HepG2 (cell line): ENCODE data around the gene ITGB7. TPM values are rescaled to one million over a fixed set of nuclear protein-coding genes. Genes with fewer than 3 reads are reported as not detected.

ENCODE experiments used
- ARNTL ChIP-seq: sonication (generic); formaldehyde crosslinking; IDR thresholded peaks from 2 replicates; pipeline ENCODE4 v1.4.0; 2020; ENCODE audit warnings: mild to moderate bottlenecking, missing genetic modification reagents
- BORCS8-MEF2B ChIP-seq: sonication (generic); formaldehyde crosslinking; IDR thresholded peaks from 2 replicates; pipeline ENCODE4 v1.8.0; 2022; ENCODE audit warnings: mild to moderate bottlenecking, missing genetic modification reagents
- CSRNP1 ChIP-seq: sonication (generic); formaldehyde crosslinking; IDR thresholded peaks from 2 replicates; pipeline ENCODE4 v1.8.1; 2023; ENCODE audit warnings: mild to moderate bottlenecking, missing genetic modification reagents
- DRAP1 ChIP-seq: IDR thresholded peaks from 2 replicates; pipeline ENCODE4 v1.6.1; 2016; ENCODE audit warnings: missing genetic modification reagents, missing compliant biosample characterization
- IRF1 ChIP-seq: sonication (generic); formaldehyde crosslinking; IDR thresholded peaks from 2 replicates; pipeline ENCODE4 v1.4.0; 2020; ENCODE audit warnings: low read depth, mild to moderate bottlenecking, missing genetic modification reagents
- KLF12 ChIP-seq: sonication (generic); formaldehyde crosslinking; IDR thresholded peaks from 2 replicates; pipeline ENCODE4 v1.4.0; 2020; ENCODE audit warnings: missing genetic modification reagents, borderline replicate concordance
- MATR3 ChIP-seq: sonication (generic); formaldehyde crosslinking; IDR thresholded peaks from 2 replicates; pipeline ENCODE4 v1.4.0; 2020; ENCODE audit warnings: missing genetic modification reagents
- MAZ ChIP-seq, 2 experiments: sonication (generic) in 1 of 2; formaldehyde crosslinking in 1 of 2; IDR thresholded peaks; 2 replicates each; pipeline versions ENCODE4 v1.5.0 to v1.6.1; 2012 to 2020; ENCODE audit warnings: low read depth in 2 of 2, mild to moderate bottlenecking in 2 of 2, borderline replicate concordance in 1 of 2, improper control_type of control experiment in 1 of 2, low read length in 1 of 2, missing genetic modification reagents in 1 of 2, moderate library complexity in 1 of 2
- MEIS2 ChIP-seq: sonication (generic); formaldehyde crosslinking; IDR thresholded peaks from 2 replicates; pipeline ENCODE4 v1.9.0; 2021; ENCODE audit warnings: mild to moderate bottlenecking, missing genetic modification reagents
- NR0B2 ChIP-seq: sonication (generic); formaldehyde crosslinking; IDR thresholded peaks from 2 replicates; pipeline ENCODE4 v1.4.0; 2020; ENCODE audit warnings: mild to moderate bottlenecking, missing genetic modification reagents
- REL ChIP-seq: sonication (generic); formaldehyde crosslinking; conservative IDR thresholded peaks from 2 replicates; pipeline ENCODE4 v1.8.0; 2022; ENCODE audit warnings: mild to moderate bottlenecking, missing genetic modification reagents, moderate library complexity
- RFX3 ChIP-seq: IDR thresholded peaks from 2 replicates; pipeline ENCODE4 v1.6.1; 2016; ENCODE audit warnings: missing biosample characterization, missing genetic modification reagents
- TBP ChIP-seq: sonication (generic); formaldehyde crosslinking; IDR thresholded peaks from 2 replicates; pipeline ENCODE4 v1.5.0; 2020; ENCODE audit warnings: missing genetic modification reagents
- ZKSCAN8 ChIP-seq: IDR thresholded peaks from 2 replicates; pipeline ENCODE4 v1.6.1; 2016; ENCODE audit warnings: borderline replicate concordance, missing genetic modification reagents, missing compliant biosample characterization
- ZNF343 ChIP-seq: sonication (generic); formaldehyde crosslinking; IDR thresholded peaks from 2 replicates; pipeline ENCODE4 v1.4.0; 2020; ENCODE audit warnings: mild to moderate bottlenecking, missing genetic modification reagents
- ZNF468 ChIP-seq: sonication (generic); formaldehyde crosslinking; IDR thresholded peaks from 2 replicates; pipeline ENCODE4 v1.8.0; 2022; ENCODE audit warnings: mild to moderate bottlenecking, moderate library complexity, missing genetic modification reagents
- ZNF710 ChIP-seq: sonication (generic); formaldehyde crosslinking; IDR thresholded peaks from 2 replicates; pipeline ENCODE4 v1.5.0; 2020; ENCODE audit warnings: mild to moderate bottlenecking, missing genetic modification reagents, borderline replicate concordance
- ZNF761 ChIP-seq: sonication (generic); formaldehyde crosslinking; conservative IDR thresholded peaks from 2 replicates; pipeline ENCODE4 v1.4.0; 2020; ENCODE audit warnings: mild to moderate bottlenecking, missing genetic modification reagents
- ZNF775 ChIP-seq: sonication (generic); formaldehyde crosslinking; IDR thresholded peaks from 2 replicates; pipeline ENCODE4 v1.4.0; 2020; ENCODE audit warnings: missing genetic modification reagents, mild to moderate bottlenecking, moderate library complexity, borderline replicate concordance
- ZNF782 ChIP-seq: sonication (generic); formaldehyde crosslinking; IDR thresholded peaks from 2 replicates; pipeline ENCODE4 v1.4.0; 2020; ENCODE audit warnings: missing genetic modification reagents, mild to moderate bottlenecking, borderline replicate concordance
- ZNF891 ChIP-seq: sonication (generic); formaldehyde crosslinking; IDR thresholded peaks from 2 replicates; pipeline ENCODE4 v1.5.0; 2020; ENCODE audit warnings: mild to moderate bottlenecking, missing genetic modification reagents
- polyA plus RNA-seq, 8 experiments: library from polyadenylated mRNA; depleted of rRNA in 3 of 8; stranded (reverse) in 7 of 8; unstranded in 1 of 8; fragments of >200 nt; fragmentation: Illumina TruSeq in 4 of 8; extraction: Trizol in 4 of 8; gene quantifications; 2 replicates each; pipeline versions ENCODE4 v1.2.1 to v1.2.3, GENCODE V29; 2011 to 2016; ENCODE audit warnings: low read depth in 4 of 8, missing spikeins in 1 of 8, mixed read lengths in 1 of 8; ENCODE audit not compliant: insufficient read depth in 1 of 8
- total RNA-seq, 5 experiments: library from RNA; depleted of rRNA; stranded (reverse); fragments of >200 nt; fragmentation: Illumina TruSeq; extraction: Trizol; gene quantifications; 2 replicates each; pipeline ENCODE4 v1.2.3, GENCODE V29; 2016; ENCODE audit warnings: low read depth in 1 of 5

Gene ITGB7
- total and polyA plus RNA-seq, 2 of the 13 experiments (the other 11 are each of a cell fraction or from before 2014, with no cell fraction given), result 0.16 to 0.18 TPM

- TF ChIP-seq ZNF782 (CRISPR knock-in tag), result no peak
- TF ChIP-seq NR0B2 (CRISPR knock-in tag), result no peak
- TF ChIP-seq RFX3 (CRISPR knock-in tag), result no peak
- no peak for TF ChIP-seq KLF12 (CRISPR knock-in tag)
- no peak for TF ChIP-seq IRF1
- TF ChIP-seq MEIS2, result no peak; the same call in 1 of the 2 replicates
- TF ChIP-seq ZNF710 (CRISPR knock-in tag), result 0 out of 2 replicates have a peak, but pooled peaks have one; percentile 74
- TF ChIP-seq ZNF468 (CRISPR knock-in tag), result no peak
- TF ChIP-seq ZNF343 (CRISPR knock-in tag), result no peak
- peak; percentile 86 for TF ChIP-seq ZKSCAN8 (CRISPR knock-in tag)
- TF ChIP-seq TBP (CRISPR knock-in tag), result no peak
- TF ChIP-seq ZNF775 (CRISPR knock-in tag), result no peak
- TF ChIP-seq MATR3 (CRISPR knock-in tag), result no peak
- no peak for TF ChIP-seq ZNF891 (CRISPR knock-in tag)
- no peak for TF ChIP-seq ZNF761 (CRISPR knock-in tag)
- TF ChIP-seq REL (CRISPR knock-in tag), result no peak
- 0 out of 2 replicates have a peak, but pooled peaks have one; percentile 36 for TF ChIP-seq DRAP1 (CRISPR knock-in tag)
- TF ChIP-seq MAZ (IDR thresholded peaks at IDR 0.05; ENCODE audit: borderline replicate concordance, low read depth, low read length), result peak; percentile 32; the same call in 1 of the 2 replicates
- peak; percentile 69 for TF ChIP-seq MAZ (CRISPR knock-in tag; IDR thresholded peaks at IDR 0.05; ENCODE audit: low read depth)
- TF ChIP-seq BORCS8-MEF2B, result peak; percentile 30; the same call in 1 of the 2 replicates
- no peak for TF ChIP-seq CSRNP1
- TF ChIP-seq ARNTL (CRISPR knock-in tag), result peak; percentile 45; the same call in 1 of the 2 replicates
Observed at GRCh38 chr12:53174881-53175491, 32.1 kb downstream of the ITGB7 start (continued).
